ENCODE data around the gene ENPP1.

The ENPP1 gene

GRCh38 chr6:131787766-131788712, 19.8 kb upstream of the ENPP1 start:
- DNase-seq, result no peak

- no peak for DNase-seq
Measured at GRCh38 chr6:131789219-131789618, 18.6 kb upstream of the ENPP1 start.

GRCh38 chr6:131791476-131791875, 16.3 kb upstream of the ENPP1 start:
- DNase-seq, result no peak

GRCh38 chr6:131792091-131792496, 15.7 kb upstream of the ENPP1 start:
- no peak for DNase-seq

GRCh38 chr6:131795366-131795765, 12.5 kb upstream of the ENPP1 start:
- no peak for DNase-seq

GRCh38 chr6:131802347-131802746, 5.5 kb upstream of the ENPP1 start:
- DNase-seq, result no peak

GRCh38 chr6:131803007-131803769, 4.6 kb upstream of the ENPP1 start:
- DNase-seq, result no peak

- no peak for DNase-seq
Measured at GRCh38 chr6:131804131-131804530, 3.7 kb upstream of the ENPP1 start.

- no peak for DNase-seq
Measured at GRCh38 chr6:131807321-131807643, 538 bp upstream of the ENPP1 start.

GRCh38 chr6:131808460-131809269, 845 bp downstream of the ENPP1 start:
- DNase-seq, result no peak

- no peak for DNase-seq
Measured at GRCh38 chr6:131811500-131811899, 3.7 kb downstream of the ENPP1 start.

GRCh38 chr6:131813991-131814390, 6.2 kb downstream of the ENPP1 start:
- no peak for DNase-seq

GRCh38 chr6:131816869-131817268, 9.0 kb downstream of the ENPP1 start:
- DNase-seq, result no peak

- DNase-seq, result no peak
Measured at GRCh38 chr6:131819572-131820124, 11.8 kb downstream of the ENPP1 start.

- DNase-seq, result no peak
Measured at GRCh38 chr6:131821010-131821807, 13.4 kb downstream of the ENPP1 start.

- DNase-seq, result no peak
Measured at GRCh38 chr6:131822119-131822518, 14.3 kb downstream of the ENPP1 start.

- no peak for DNase-seq
Measured at GRCh38 chr6:131823276-131823902, 15.6 kb downstream of the ENPP1 start.

GRCh38 chr6:131825946-131826345, 18.1 kb downstream of the ENPP1 start:
- no peak for DNase-seq

- DNase-seq, result no peak
Measured at GRCh38 chr6:131828080-131828479, 20.3 kb downstream of the ENPP1 start.

GRCh38 chr6:131828951-131829350, 21.1 kb downstream of the ENPP1 start:
- no peak for DNase-seq

GRCh38 chr6:131831392-131831791, 23.6 kb downstream of the ENPP1 start:
- no peak for DNase-seq

- DNase-seq, result no peak
Measured at GRCh38 chr6:131831886-131832285, 24.1 kb downstream of the ENPP1 start.

Measured in activated CD4-positive, CD25-positive, alpha-beta regulatory T cell treated with anti-CD3 and anti-CD28 coated beads, Interleukin-2, amount 50 U/mL, for 72 hours (primary cell).